ENCODE measurements around the gene OR2L3.

Gene OR2L3

DNA sequence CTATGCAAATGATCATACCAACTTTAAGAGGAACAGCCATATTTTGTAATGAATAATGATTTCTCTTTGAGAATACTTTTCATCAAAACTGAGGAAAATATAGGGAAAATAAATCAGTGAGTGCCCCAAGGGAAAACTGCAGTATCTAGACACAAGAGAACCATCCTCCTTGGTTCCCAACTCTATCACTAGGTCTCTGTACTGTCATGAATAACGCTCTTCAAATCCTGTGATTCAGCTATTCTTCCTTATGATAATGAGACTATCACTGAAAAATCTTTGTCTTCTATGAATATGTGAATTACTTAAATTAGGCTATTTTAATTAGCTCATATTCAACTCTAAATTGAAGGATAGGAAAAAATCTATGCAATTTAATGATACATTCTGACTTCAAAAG is 30.8 kb upstream of the OR2L3 start:
- no peak for DNase-seq (ENCODE audit: low read depth)
- H3K4me3 ChIP-seq (ENCODE audit: control insufficient read depth, low read depth, low read length): no peak overlapping the region
- TF ChIP-seq, protein P1, sequence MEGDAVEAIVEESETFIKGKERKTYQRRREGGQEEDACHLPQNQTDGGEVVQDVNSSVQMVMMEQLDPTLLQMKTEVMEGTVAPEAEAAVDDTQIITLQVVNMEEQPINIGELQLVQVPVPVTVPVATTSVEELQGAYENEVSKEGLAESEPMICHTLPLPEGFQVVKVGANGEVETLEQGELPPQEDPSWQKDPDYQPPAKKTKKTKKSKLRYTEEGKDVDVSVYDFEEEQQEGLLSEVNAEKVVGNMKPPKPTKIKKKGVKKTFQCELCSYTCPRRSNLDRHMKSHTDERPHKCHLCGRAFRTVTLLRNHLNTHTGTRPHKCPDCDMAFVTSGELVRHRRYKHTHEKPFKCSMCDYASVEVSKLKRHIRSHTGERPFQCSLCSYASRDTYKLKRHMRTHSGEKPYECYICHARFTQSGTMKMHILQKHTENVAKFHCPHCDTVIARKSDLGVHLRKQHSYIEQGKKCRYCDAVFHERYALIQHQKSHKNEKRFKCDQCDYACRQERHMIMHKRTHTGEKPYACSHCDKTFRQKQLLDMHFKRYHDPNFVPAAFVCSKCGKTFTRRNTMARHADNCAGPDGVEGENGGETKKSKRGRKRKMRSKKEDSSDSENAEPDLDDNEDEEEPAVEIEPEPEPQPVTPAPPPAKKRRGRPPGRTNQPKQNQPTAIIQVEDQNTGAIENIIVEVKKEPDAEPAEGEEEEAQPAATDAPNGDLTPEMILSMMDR (IDR thresholded peaks at IDR 0.05; ENCODE audit: control insufficient read depth, insufficient read depth, low read depth, low read length, missing control alignments): no peak

DNA sequence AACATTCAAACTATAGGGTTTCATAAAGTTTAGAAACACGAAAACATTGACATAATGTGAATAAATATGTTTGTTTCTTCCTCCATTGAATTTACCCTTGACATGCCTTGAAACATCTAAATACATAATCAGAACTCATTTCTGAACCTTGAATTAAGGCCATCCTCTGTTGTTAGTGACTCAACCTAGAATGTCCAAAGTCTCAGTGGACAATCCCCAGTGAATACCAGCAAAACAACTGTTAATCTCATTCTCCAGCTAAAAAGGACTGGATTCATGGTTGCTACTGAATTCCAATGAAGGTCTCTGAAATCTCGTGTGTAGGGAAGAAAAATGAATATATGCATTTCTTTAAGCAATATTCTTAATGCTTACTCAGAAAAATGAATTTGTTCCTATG is 16.9 kb upstream of the OR2L3 start, which contains the start of gene OR2L2:
TSS of gene OR2L2 (plus strand) at position 301 of the 400 bp plus-strand sequence. CDS start 8,198 bp downstream, outside the sequence.
- no peak within 1 kb of the TSS for H3K4me3 ChIP-seq (ENCODE audit: control insufficient read depth, low read depth, low read length)
- TF ChIP-seq, protein P1 (IDR thresholded peaks at IDR 0.05; ENCODE audit: control insufficient read depth, insufficient read depth, low read depth, low read length, missing control alignments): no peak
- no peak for DNase-seq (ENCODE audit: low read depth)

DNA sequence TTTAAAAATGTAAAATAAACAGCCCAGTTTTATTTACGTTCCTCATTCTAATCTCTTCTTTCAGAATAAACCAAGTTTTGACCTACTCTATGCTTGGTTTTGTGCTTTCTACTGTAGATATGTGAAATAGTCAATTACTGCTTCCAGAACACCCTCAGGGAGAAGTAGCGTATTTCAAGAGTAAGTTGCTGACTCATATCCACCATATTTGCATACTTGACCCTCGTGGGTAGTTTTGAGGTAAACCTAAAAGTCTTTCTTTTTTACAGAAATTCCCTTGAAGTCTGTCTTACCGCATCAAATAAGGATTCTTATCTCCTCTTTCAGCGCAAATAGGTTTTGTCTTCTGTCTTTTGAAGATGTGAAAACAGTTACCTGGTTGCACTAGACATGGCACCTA is 1.4 kb upstream of the OR2L3 start:
- no peak overlapping the region for H3K4me3 ChIP-seq (ENCODE audit: control insufficient read depth, low read depth, low read length)
- TF ChIP-seq, protein P1 (IDR thresholded peaks at IDR 0.05; ENCODE audit: control insufficient read depth, insufficient read depth, low read depth, low read length, missing control alignments): no peak
- DNase-seq (ENCODE audit: low read depth): no peak

DNA sequence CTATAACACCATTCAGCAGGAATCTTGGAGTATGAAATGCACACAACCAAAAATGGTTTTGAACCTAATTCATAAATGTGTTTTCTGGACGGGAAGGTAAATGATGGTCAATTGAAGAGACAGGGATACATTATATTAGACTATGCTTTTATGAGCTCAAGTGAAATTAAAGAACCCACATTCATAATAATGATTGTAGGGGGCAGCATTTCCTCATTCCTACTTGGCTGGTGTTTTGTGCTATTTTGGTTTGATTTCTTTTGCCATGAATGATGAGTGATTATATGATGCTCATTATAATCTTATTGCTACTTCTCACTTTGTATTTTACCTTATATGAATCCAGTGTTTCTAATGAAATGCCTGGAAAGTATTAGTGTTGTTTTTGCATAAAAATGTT is 372 bp downstream of the OR2L3 start:
- TF ChIP-seq, protein P1 (IDR thresholded peaks at IDR 0.05; ENCODE audit: control insufficient read depth, insufficient read depth, low read depth, low read length, missing control alignments): no peak
- H3K4me3 ChIP-seq (ENCODE audit: control insufficient read depth, low read depth, low read length): no peak overlapping the region
- no peak for DNase-seq (ENCODE audit: low read depth)

DNA sequence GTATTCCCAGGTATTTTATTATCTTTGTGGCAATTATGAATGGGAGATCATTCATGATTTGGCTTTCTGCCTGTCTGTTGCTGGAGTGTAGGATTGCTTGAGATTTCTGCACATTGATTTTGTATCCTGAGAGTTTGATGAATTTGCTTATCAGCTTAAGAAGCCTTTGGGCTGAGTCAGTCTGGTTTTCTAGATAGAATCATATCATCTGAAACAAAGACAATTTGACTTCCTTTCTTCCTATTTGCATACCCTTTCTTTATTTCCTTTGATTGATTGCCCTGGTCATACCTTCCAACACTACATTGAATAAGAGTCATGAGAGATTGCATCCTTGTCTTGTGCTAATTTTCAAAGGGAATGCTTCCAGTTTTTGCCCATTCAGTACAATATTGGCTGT is 8.0 kb downstream of the OR2L3 start:
- no peak for DNase-seq (ENCODE audit: low read depth)
- H3K4me3 ChIP-seq (ENCODE audit: control insufficient read depth, low read depth, low read length): no peak overlapping the region
- TF ChIP-seq, protein P1 (IDR thresholded peaks at IDR 0.05; ENCODE audit: control insufficient read depth, insufficient read depth, low read depth, low read length, missing control alignments): no peak

DNA sequence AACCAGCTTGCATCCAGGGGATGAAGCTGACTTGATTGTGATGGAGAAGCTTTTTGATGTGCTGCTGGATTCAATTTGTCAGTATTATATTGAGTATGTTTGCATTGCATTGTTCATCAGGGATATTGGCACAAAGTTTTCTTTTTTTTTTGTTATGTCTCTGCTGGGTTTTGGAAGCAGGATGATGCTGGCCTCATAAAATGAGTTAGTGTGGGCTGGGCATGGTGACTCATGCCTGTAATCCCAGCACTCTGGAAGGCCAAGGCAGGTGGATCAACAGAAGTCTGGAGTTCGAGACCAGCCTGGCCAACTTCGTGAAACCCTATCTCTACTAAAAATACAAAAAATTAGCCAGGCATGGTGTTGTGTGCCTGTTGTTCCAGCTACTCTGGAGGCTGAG is 8.6 kb downstream of the OR2L3 start:
- TF ChIP-seq, protein P1 (IDR thresholded peaks at IDR 0.05; ENCODE audit: control insufficient read depth, insufficient read depth, low read depth, low read length, missing control alignments): no peak
- no peak overlapping the region for H3K4me3 ChIP-seq (ENCODE audit: control insufficient read depth, low read depth, low read length)
- DNase-seq (ENCODE audit: low read depth): no peak

DNA sequence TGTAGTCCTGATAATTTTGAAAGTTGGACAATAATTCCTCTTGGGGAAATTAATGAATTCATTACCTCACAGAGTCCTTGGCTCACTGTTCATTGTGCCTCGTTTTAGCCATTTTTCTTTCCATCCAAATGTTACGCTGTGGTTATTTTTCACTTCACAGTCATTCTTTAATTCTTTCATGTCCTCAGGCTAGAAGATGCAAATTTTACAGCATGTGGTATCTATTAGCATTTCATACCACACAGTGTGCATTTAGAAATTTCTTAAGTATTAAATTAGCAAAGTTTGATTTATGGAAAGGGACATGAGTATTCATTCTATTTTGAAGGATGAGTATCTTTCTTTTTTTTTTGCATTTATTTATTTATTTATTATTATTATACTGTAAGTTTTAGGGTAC is 18.4 kb downstream of the OR2L3 start:
- no peak for DNase-seq (ENCODE audit: low read depth)
- H3K4me3 ChIP-seq (ENCODE audit: control insufficient read depth, low read depth, low read length): no peak overlapping the region
- TF ChIP-seq, protein P1 (IDR thresholded peaks at IDR 0.05; ENCODE audit: control insufficient read depth, insufficient read depth, low read depth, low read length, missing control alignments): no peak
